Hematopoietic multipotent progenitor cell treated with erythropoietin and hydrocortisone succinate and interleukin-3 and kit ligand, for 4 days (in vitro differentiated cells): ENCODE data around the gene IQCK.

Experiments used
- DNase-seq: peaks from one replicate; pipeline ENCODE4 v3.0.0-alpha.2; 2015

The IQCK gene

GRCh38 chr16:19722269-19722952, 4.3 kb downstream of the IQCK start:
- peak; percentile 71 for DNase-seq

- DNase-seq: no peak
These were observed 4.9 kb downstream of the IQCK start for GRCh38 chr16:19722981-19723380.

GRCh38 chr16:19728636-19728965, 10.5 kb downstream of the IQCK start:
- DNase-seq: no peak

- no peak for DNase-seq
These were observed 15.5 kb downstream of the IQCK start for GRCh38 chr16:19733551-19733950.

GRCh38 chr16:19735074-19735867, 17.2 kb downstream of the IQCK start:
- no peak for DNase-seq

GRCh38 chr16:19737306-19738038, 19.4 kb downstream of the IQCK start:
- peak; percentile 11 for DNase-seq

- no peak for DNase-seq
These were observed 23.3 kb downstream of the IQCK start for GRCh38 chr16:19741354-19741753.

- no peak for DNase-seq
These were observed 25.7 kb downstream of the IQCK start for GRCh38 chr16:19743816-19744159.

GRCh38 chr16:19744670-19745069, 26.6 kb downstream of the IQCK start:
- no peak for DNase-seq

GRCh38 chr16:19745286-19746010, 27.4 kb downstream of the IQCK start:
- DNase-seq: no peak

- peak; percentile 58 for DNase-seq
These were observed 28.5 kb downstream of the IQCK start for GRCh38 chr16:19746561-19746960.

GRCh38 chr16:19748389-19749168, 30.5 kb downstream of the IQCK start:
- no peak for DNase-seq

GRCh38 chr16:19749571-19750080, 31.6 kb downstream of the IQCK start:
- no peak for DNase-seq

- no peak for DNase-seq
These were observed 33.7 kb downstream of the IQCK start for GRCh38 chr16:19751478-19752385.

- DNase-seq: no peak
These were observed 36.0 kb downstream of the IQCK start for GRCh38 chr16:19753815-19754643.

- DNase-seq: no peak
These were observed 36.6 kb downstream of the IQCK start for GRCh38 chr16:19754644-19755036.

GRCh38 chr16:19755268-19755667, 37.2 kb downstream of the IQCK start:
- no peak for DNase-seq

- DNase-seq: no peak
These were observed 39.0 kb downstream of the IQCK start for GRCh38 chr16:19757026-19757425.

GRCh38 chr16:19757762-19758595, 39.9 kb downstream of the IQCK start:
- DNase-seq: peak; percentile 10
